HCT116 (cell line): ENCODE measurements around the gene CACNA1A. TPM values are rescaled to one million over a fixed set of nuclear protein-coding genes. Genes with fewer than 3 reads are reported as not detected.

Experiments
- ATAC-seq: fragments of 200-7000 bp; cut with Tn5 transposase; 2 replicates; pipeline ENCODE4 v1.9.1; 2020; ENCODE audit warnings: mild to moderate bottlenecking, moderate library complexity
- BruUV-seq: library from RNA; stranded (reverse); fragments of 400-500 nt; replicated peaks from 2 replicates; lab custom pipeline; 2021; lab: Mats Ljungman, UMichigan
- CTCF ChIA-PET: fragments of 300-600 bp; sonication (Branson Sonifier 250); formaldehyde crosslinking; loops from one replicate; lab custom pipeline; 2021; ENCODE audit warnings: antibody characterized with exemption; lab: Charles Lee
- POLR2A ChIA-PET: fragments of 300-600, 350-600 bp; sonication (Branson Sonifier 250); formaldehyde crosslinking; loops from one replicate; lab custom pipeline; 2021; ENCODE audit warnings: antibody characterized with exemption; lab: Charles Lee
- RAD21 ChIA-PET, 2 experiments: fragments of 300-600 bp; sonication (Branson Sonifier 250); formaldehyde crosslinking; loops; one replicate each; lab custom pipeline; 2023; ENCODE audit warnings: low total read pairs in 2 of 2; ENCODE audit not compliant: uncharacterized antibody in 2 of 2, unreplicated experiment in 2 of 2, low non-redundant PET in 1 of 2; lab: Charles Lee
- DNase-seq: peaks from one replicate; pipeline ENCODE4 v3.0.0-alpha.2; 2010; ENCODE audit warnings: low read depth, low spot score
- H2AFZ ChIP-seq: fragments of 200-600 bp; shearing (Covaris generic), sonication (generic); 2 replicates; pipeline ENCODE4 v1.6.1; 2017; ENCODE audit warnings: low read depth, mixed run types, mixed read lengths, antibody characterized with exemption, low read length; ENCODE audit not compliant: poor library complexity, severe bottlenecking
- H3K27ac ChIP-seq: 2 replicates; pipeline ENCODE4 v1.5.1; 2012; ENCODE audit warnings: low read depth, low read length
- H3K27me3 ChIP-seq: fragments of 200-600 bp; sonication (generic); 2 replicates; pipeline ENCODE4 v1.6.1; 2016; ENCODE audit warnings: mixed run types, low read length, mixed read lengths; ENCODE audit not compliant: insufficient read depth
- H3K36me3 ChIP-seq, 2 experiments: fragments of 200-500 bp in 1 of 2; fragments of 200-600 bp in 1 of 2; sonication (Bioruptor generic) in 1 of 2; sonication (generic) in 1 of 2; 2 replicates each; pipeline versions ENCODE4 v1.5.1 to v1.6.1; 2014 to 2016; ENCODE audit warnings: low read length in 2 of 2, inconsistent platforms in 1 of 2, mixed read lengths in 1 of 2, mixed run types in 1 of 2; ENCODE audit not compliant: insufficient read depth in 2 of 2, control insufficient read depth in 1 of 2
- H3K4me1 ChIP-seq, 2 experiments: fragments of 200-600 bp in 1 of 2; sonication (generic) in 1 of 2; 2 replicates each; pipeline versions ENCODE4 v1.5.1 to v1.6.1; 2012 to 2017; ENCODE audit warnings: low read length in 2 of 2, inconsistent platforms in 1 of 2, mild to moderate bottlenecking in 1 of 2, mixed read lengths in 1 of 2, mixed run types in 1 of 2, moderate library complexity in 1 of 2; ENCODE audit not compliant: insufficient read depth in 2 of 2, control insufficient read depth in 1 of 2
- H3K4me2 ChIP-seq: fragments of 200-600 bp; sonication (generic); 2 replicates; pipeline ENCODE4 v1.6.1; 2017; ENCODE audit warnings: mixed run types, low read length, mixed read lengths
- H3K4me3 ChIP-seq, 2 experiments: fragments of 200-600 bp in 1 of 2; sonication (generic) in 1 of 2; replicated peaks in 1 of 2; 2 replicates each; pipeline ENCODE4 v1.5.1; 2011 to 2016; ENCODE audit warnings: low read length in 2 of 2, control low read depth in 1 of 2, low read depth in 1 of 2, mild to moderate bottlenecking in 1 of 2, mixed read lengths in 1 of 2, mixed run types in 1 of 2
- H3K79me2 ChIP-seq: fragments of 200-600 bp; sonication (generic); 2 replicates; pipeline ENCODE4 v1.6.1; 2017; ENCODE audit warnings: mild to moderate bottlenecking, mixed run types, low read length, moderate library complexity, mixed read lengths; ENCODE audit not compliant: insufficient read depth
- H3K9ac ChIP-seq: fragments of 200-600 bp; sonication (generic); 2 replicates; pipeline ENCODE4 v1.6.1; 2016; ENCODE audit warnings: low read length, mixed read lengths
- H3K9me2 ChIP-seq: fragments of 200-600 bp; sonication (generic), shearing (Covaris generic); 2 replicates; pipeline ENCODE4 v1.6.1; 2017; ENCODE audit warnings: mixed run types, mild to moderate bottlenecking, moderate library complexity; ENCODE audit not compliant: insufficient read depth
- H3K9me3 ChIP-seq, 2 experiments: fragments of 200-500 bp in 1 of 2; fragments of 200-600 bp in 1 of 2; sonication (Bioruptor generic) in 1 of 2; sonication (generic) in 1 of 2; 2 replicates each; pipeline ENCODE4 v1.6.1; 2014 to 2017; ENCODE audit warnings: low read length in 2 of 2, mixed read lengths in 2 of 2, inconsistent platforms in 1 of 2, low read depth in 1 of 2, mild to moderate bottlenecking in 1 of 2, mixed run types in 1 of 2, moderate library complexity in 1 of 2; ENCODE audit not compliant: control insufficient read depth in 1 of 2, insufficient read depth in 1 of 2
- H4K20me1 ChIP-seq: fragments of 200-600 bp; sonication (generic), shearing (Covaris generic); 2 replicates; pipeline ENCODE4 v1.6.1; 2017; ENCODE audit warnings: mixed run types, mild to moderate bottlenecking, moderate library complexity; ENCODE audit not compliant: insufficient read depth
- CBX3 ChIP-seq: IDR thresholded peaks from 2 replicates; pipeline ENCODE4 v1.6.1; 2012; ENCODE audit warnings: low read depth
- CEBPB ChIP-seq: IDR thresholded peaks from 2 replicates; pipeline ENCODE4 v1.6.1; 2012; ENCODE audit warnings: low read depth
- ELF1 ChIP-seq: IDR thresholded peaks from 2 replicates; pipeline ENCODE4 v1.6.1; 2012; ENCODE audit warnings: low read depth, borderline replicate concordance
- EZH2phosphoT487 ChIP-seq: fragments of 200-600 bp; IDR thresholded peaks from 2 replicates; pipeline ENCODE4 v1.6.1; 2018; ENCODE audit warnings: antibody characterized with exemption, borderline replicate concordance
- FOSL1 ChIP-seq: IDR thresholded peaks from 2 replicates; pipeline ENCODE4 v1.6.1; 2012; ENCODE audit warnings: low read depth
- JUND ChIP-seq: IDR thresholded peaks from 2 replicates; pipeline ENCODE4 v1.6.1; 2012
- POLR2AphosphoS5 ChIP-seq: IDR thresholded peaks from 2 replicates; pipeline ENCODE4 v1.6.1; 2011; ENCODE audit warnings: mild to moderate bottlenecking, low read depth, low read length, moderate library complexity
- RAD21 ChIP-seq: IDR thresholded peaks from 2 replicates; pipeline ENCODE4 v1.6.1; 2012; ENCODE audit warnings: low read depth, mild to moderate bottlenecking
- SIN3A ChIP-seq: IDR thresholded peaks from 2 replicates; pipeline ENCODE4 v1.6.1; 2012; ENCODE audit warnings: low read depth
- TCF7L2 ChIP-seq: IDR thresholded peaks from 2 replicates; pipeline ENCODE4 v1.7.0; 2011; ENCODE audit warnings: borderline replicate concordance, inconsistent platforms; ENCODE audit not compliant: insufficient read depth, insufficient read length; ENCODE audit errors: extremely low read depth
- ZFX ChIP-seq: fragments of 450-650 bp; IDR thresholded peaks from 2 replicates; pipeline ENCODE4 v1.6.1; 2017
- intact Hi-C: fragments of 100-400 bp; cut with micrococcal nuclease; formaldehyde crosslinking; loops from 2 replicates; pipeline ENCODE4 v1.10.0; 2022
- total RNA-seq: library from RNA; stranded (reverse); gene quantifications from one replicate; pipeline ENCODE4 v1.2.1, GENCODE V29; 2021; ENCODE audit not compliant: unreplicated experiment
- TF ChIP-seq, protein P1 (sequence below): IDR thresholded peaks from 2 replicates; pipeline ENCODE4 v1.6.1; 2012; ENCODE audit warnings: low read depth
- TF ChIP-seq, protein P2 (sequence below): IDR thresholded peaks from 2 replicates; pipeline ENCODE4 v1.6.1; 2011; ENCODE audit warnings: mild to moderate bottlenecking, low read length, moderate library complexity; ENCODE audit not compliant: insufficient replicate concordance; ENCODE audit errors: extremely low read depth
- TF ChIP-seq, protein P3 (sequence below): IDR thresholded peaks from 2 replicates; pipeline ENCODE4 v1.6.1; 2012

The CACNA1A gene
- total RNA-seq, 1 experiment from 2014 or later: 7.5 TPM

DNA sequence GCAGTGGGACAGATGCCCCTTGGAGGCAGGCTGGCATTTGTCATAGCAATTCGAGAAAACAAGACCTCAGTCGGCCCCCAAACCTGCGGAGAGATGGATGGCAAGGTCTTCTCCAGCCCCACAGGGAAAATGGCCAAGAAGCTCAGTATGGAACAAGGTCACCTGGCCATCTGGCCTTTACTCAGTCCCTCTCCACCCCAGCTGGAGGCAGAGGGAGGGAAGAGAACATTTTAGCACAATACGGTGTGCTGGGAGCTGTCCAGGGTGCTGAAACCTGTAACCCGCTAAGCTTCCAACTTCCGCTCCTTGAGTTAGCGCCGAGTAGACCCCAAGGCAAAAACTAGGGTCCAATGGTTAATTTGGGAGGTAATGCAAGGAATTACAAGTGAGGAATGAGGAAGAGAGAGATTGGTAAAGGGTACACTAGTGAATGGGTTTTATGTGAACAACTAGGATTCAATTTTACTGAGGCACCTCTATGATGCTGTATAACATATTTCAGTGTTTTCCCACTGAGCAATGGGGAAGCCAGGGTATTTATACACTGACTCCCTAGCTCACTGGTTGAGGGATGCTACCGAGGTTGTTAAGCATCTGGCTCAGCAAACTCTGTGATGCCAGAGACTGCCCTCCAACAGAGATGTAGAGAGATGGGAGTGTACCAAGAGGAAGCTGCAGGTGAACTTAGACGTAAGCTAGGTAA lies 64.3 kb downstream of the CACNA1A start:
- Histone ChIP-seq H3K9ac (no peak overlapping the region), H4K20me1 (no peaks in the 10 kb centered on the region), H3K27me3 (peaks cover 12% of the 10 kb centered on the region), H3K4me3 (no peak overlapping the region), H3K4me1 (no peaks in the 10 kb centered on the region), H3K9me2 (no peaks in the 10 kb centered on the region), H3K27ac (no peak overlapping the region), H3K36me3 (no peaks in the 10 kb centered on the region), H3K79me2 (no peaks in the 10 kb centered on the region), H3K9me3 (no peaks in the 10 kb centered on the region), H3K4me2 (no peak overlapping the region), H2AFZ (no peak overlapping the region)
- ATAC-seq: peak; percentile 58
- no peak for DNase-seq
- CTCF ChIA-PET: no interaction called here
- BruUV-seq: no TSS peak
- intact Hi-C loops: no loop called here
- no peak for TF ChIP-seq JUND
- TF ChIP-seq, protein P1, sequence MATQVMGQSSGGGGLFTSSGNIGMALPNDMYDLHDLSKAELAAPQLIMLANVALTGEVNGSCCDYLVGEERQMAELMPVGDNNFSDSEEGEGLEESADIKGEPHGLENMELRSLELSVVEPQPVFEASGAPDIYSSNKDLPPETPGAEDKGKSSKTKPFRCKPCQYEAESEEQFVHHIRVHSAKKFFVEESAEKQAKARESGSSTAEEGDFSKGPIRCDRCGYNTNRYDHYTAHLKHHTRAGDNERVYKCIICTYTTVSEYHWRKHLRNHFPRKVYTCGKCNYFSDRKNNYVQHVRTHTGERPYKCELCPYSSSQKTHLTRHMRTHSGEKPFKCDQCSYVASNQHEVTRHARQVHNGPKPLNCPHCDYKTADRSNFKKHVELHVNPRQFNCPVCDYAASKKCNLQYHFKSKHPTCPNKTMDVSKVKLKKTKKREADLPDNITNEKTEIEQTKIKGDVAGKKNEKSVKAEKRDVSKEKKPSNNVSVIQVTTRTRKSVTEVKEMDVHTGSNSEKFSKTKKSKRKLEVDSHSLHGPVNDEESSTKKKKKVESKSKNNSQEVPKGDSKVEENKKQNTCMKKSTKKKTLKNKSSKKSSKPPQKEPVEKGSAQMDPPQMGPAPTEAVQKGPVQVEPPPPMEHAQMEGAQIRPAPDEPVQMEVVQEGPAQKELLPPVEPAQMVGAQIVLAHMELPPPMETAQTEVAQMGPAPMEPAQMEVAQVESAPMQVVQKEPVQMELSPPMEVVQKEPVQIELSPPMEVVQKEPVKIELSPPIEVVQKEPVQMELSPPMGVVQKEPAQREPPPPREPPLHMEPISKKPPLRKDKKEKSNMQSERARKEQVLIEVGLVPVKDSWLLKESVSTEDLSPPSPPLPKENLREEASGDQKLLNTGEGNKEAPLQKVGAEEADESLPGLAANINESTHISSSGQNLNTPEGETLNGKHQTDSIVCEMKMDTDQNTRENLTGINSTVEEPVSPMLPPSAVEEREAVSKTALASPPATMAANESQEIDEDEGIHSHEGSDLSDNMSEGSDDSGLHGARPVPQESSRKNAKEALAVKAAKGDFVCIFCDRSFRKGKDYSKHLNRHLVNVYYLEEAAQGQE: peak; percentile 97
- POLR2A ChIA-PET: no interaction called here
- RAD21 ChIA-PET: no interaction called here

DNA sequence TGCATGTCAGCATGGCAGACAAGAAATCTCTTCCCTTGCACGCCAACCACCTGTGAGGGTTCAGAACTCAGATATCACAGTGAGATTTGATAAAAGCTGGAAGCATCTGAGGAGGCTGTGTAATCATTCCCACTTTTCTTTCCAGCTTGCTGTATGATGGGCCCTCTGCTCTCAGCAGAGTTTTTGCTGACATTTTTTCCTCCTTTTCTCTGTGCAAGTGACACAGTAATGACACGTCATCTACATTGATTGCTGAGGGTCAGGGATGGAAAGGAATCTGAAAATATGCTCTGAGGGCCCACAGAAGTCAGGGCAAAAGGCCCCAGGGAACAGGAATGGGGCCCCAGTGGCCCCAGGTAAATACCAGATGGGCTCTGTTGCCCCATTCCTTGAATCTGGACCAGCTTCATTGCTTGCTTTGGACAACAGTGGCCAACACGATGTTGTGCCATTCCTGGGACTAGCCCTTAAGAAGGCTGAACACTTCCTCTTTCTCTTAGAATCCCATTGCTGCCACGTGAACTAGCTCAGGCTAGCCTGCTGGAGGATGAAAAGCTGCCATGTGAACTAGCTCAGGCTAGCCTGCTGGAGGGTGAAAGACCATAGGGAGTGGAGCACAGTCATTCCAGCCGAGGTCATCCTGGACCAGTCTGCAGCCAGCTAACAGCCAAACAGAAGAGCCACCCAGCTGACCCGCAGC lies 68.2 kb downstream of the CACNA1A start:
- Histone ChIP-seq H3K9me3 (no peaks in the 10 kb centered on the region), H3K4me2 (no peak overlapping the region), H2AFZ (no peak overlapping the region), H4K20me1 (no peaks in the 10 kb centered on the region), H3K79me2 (no peaks in the 10 kb centered on the region), H3K4me1 (no peaks in the 10 kb centered on the region), H3K27ac (no peak overlapping the region), H3K27me3 (no peaks in the 10 kb centered on the region), H3K9me2 (no peaks in the 10 kb centered on the region), H3K4me3 (no peak overlapping the region), H3K9ac (no peak overlapping the region), H3K36me3 (no peaks in the 10 kb centered on the region)
- DNase-seq (no peak), ATAC-seq (no peak)
- BruUV-seq: no TSS peak
- POLR2A ChIA-PET: no interaction called here
- CTCF ChIA-PET: no interaction called here
- intact Hi-C loops: no loop called here
- RAD21 ChIA-PET: no interaction called here
- TF ChIP-seq, protein P2, sequence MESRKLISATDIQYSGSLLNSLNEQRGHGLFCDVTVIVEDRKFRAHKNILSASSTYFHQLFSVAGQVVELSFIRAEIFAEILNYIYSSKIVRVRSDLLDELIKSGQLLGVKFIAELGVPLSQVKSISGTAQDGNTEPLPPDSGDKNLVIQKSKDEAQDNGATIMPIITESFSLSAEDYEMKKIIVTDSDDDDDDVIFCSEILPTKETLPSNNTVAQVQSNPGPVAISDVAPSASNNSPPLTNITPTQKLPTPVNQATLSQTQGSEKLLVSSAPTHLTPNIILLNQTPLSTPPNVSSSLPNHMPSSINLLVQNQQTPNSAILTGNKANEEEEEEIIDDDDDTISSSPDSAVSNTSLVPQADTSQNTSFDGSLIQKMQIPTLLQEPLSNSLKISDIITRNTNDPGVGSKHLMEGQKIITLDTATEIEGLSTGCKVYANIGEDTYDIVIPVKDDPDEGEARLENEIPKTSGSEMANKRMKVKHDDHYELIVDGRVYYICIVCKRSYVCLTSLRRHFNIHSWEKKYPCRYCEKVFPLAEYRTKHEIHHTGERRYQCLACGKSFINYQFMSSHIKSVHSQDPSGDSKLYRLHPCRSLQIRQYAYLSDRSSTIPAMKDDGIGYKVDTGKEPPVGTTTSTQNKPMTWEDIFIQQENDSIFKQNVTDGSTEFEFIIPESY: no peak
- no peak for TF ChIP-seq TCF7L2
- TF ChIP-seq, protein P3, sequence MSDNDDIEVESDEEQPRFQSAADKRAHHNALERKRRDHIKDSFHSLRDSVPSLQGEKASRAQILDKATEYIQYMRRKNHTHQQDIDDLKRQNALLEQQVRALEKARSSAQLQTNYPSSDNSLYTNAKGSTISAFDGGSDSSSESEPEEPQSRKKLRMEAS: no peak
- TF ChIP-seq ELF1: no peak
- no peak for TF ChIP-seq EZH2phosphoT487
- TF ChIP-seq ZFX: no peak
- no peak for TF ChIP-seq JUND
- no peak for TF ChIP-seq RAD21
- TF ChIP-seq SIN3A: no peak
- no peak for TF ChIP-seq CBX3
- TF ChIP-seq CEBPB: no peak
- no peak for TF ChIP-seq FOSL1
- TF ChIP-seq POLR2AphosphoS5: no peak
